Endothelial cell of umbilical vein (primary cell): ENCODE measurements around the gene ZNF599. TPM values are rescaled to one million over a fixed set of nuclear protein-coding genes. Genes with fewer than 3 reads are reported as not detected.

Source experiments
- BruUV-seq: library from RNA; stranded (reverse); fragments of 400-500 nt; replicated peaks from 2 replicates; lab custom pipeline; 2021; lab: Mats Ljungman, UMichigan
- CTCF ChIA-PET: fragments of 300-600, 350-600 bp; sonication (Branson Sonifier 250); formaldehyde crosslinking; loops from one replicate; lab custom pipeline; 2021; ENCODE audit warnings: antibody characterized with exemption, inconsistent platforms; lab: Charles Lee
- POLR2A ChIA-PET: fragments of 300-600, 350-600 bp; sonication (Branson Sonifier 250); formaldehyde crosslinking; loops from one replicate; lab custom pipeline; 2021; ENCODE audit warnings: antibody characterized with exemption, inconsistent platforms; lab: Charles Lee
- DNase-seq: peaks from one replicate; pipeline ENCODE4 v3.0.0-alpha.2; 2011; ENCODE audit warnings: low read depth, low spot score
- FAIRE-seq: peaks from 2 replicates; lab custom pipeline; 2011; peaks lifted over from hg19 to GRCh38; lab: Jason Lieb, UNC
- H2AFZ ChIP-seq: 2 replicates; pipeline ENCODE4 v1.6.0; 2012; ENCODE audit warnings: low read depth, low read length, control low read depth, inconsistent platforms
- H3K27ac ChIP-seq: 2 replicates; pipeline ENCODE4 v1.5.1; 2011; ENCODE audit warnings: low read depth, mild to moderate bottlenecking, control low read depth, low read length, moderate library complexity; ENCODE audit not compliant: insufficient read depth
- H3K27me3 ChIP-seq, 2 experiments: 2 replicates each; pipeline versions ENCODE4 v1.6.0 to v1.6.1; 2011; ENCODE audit warnings: low read length in 2 of 2, mixed read lengths in 1 of 2; ENCODE audit not compliant: control insufficient read depth in 2 of 2, insufficient read depth in 2 of 2
- H3K36me3 ChIP-seq, 2 experiments: 2 replicates in 1 of 2; 3 replicates in 1 of 2; pipeline ENCODE4 v1.5.1; 2011; ENCODE audit warnings: low read length in 2 of 2, mild to moderate bottlenecking in 1 of 2, moderate library complexity in 1 of 2; ENCODE audit not compliant: control insufficient read depth in 2 of 2, insufficient read depth in 2 of 2; ENCODE audit errors: extremely low read depth in 1 of 2
- H3K4me1 ChIP-seq: 3 replicates; pipeline ENCODE4 v1.5.1; 2011; ENCODE audit warnings: mild to moderate bottlenecking, low read length; ENCODE audit not compliant: control insufficient read depth, insufficient read depth; ENCODE audit errors: extremely low read depth
- H3K4me2 ChIP-seq: 2 replicates; pipeline ENCODE4 v1.6.1; 2011; ENCODE audit warnings: low read length, control low read depth, mixed read lengths; ENCODE audit not compliant: insufficient read depth
- H3K4me3 ChIP-seq, 3 experiments: fragments of 200-600 bp in 1 of 3; sonication (generic), shearing (Covaris generic) in 1 of 3; replicated peaks in 1 of 3; 2 replicates each; pipeline ENCODE4 v1.5.1; 2011 to 2016; ENCODE audit warnings: control low read depth in 3 of 3, low read length in 3 of 3, mild to moderate bottlenecking in 2 of 3, inconsistent platforms in 1 of 3, low read depth in 1 of 3, moderate library complexity in 1 of 3; ENCODE audit not compliant: insufficient read depth in 1 of 3
- H3K79me2 ChIP-seq: 2 replicates; pipeline ENCODE4 v1.6.0; 2012; ENCODE audit warnings: low read length, inconsistent platforms; ENCODE audit not compliant: control insufficient read depth, insufficient read depth
- H3K9ac ChIP-seq: replicated peaks from 2 replicates; pipeline ENCODE3; 2011; ENCODE audit warnings: low read length, control low read depth; ENCODE audit not compliant: insufficient read depth; ENCODE audit errors: extremely low read depth
- H3K9me1 ChIP-seq: replicated peaks from 3 replicates; pipeline ENCODE4 v1.6.0; 2011; ENCODE audit warnings: mild to moderate bottlenecking, low read length; ENCODE audit not compliant: control insufficient read depth, insufficient read depth; ENCODE audit errors: extremely low read depth
- H3K9me3 ChIP-seq: replicated peaks from 2 replicates; pipeline ENCODE4 v1.5.1; 2012; ENCODE audit warnings: low read length, inconsistent platforms; ENCODE audit not compliant: control insufficient read depth, insufficient read depth
- H4K20me1 ChIP-seq: replicated peaks from 2 replicates; pipeline ENCODE3; 2011; ENCODE audit warnings: mild to moderate bottlenecking, low read length; ENCODE audit not compliant: control insufficient read depth, insufficient read depth; ENCODE audit errors: extremely low read depth
- FOS ChIP-seq: IDR thresholded peaks from 2 replicates; pipeline ENCODE4 v1.6.1; 2011; ENCODE audit warnings: mild to moderate bottlenecking, low read length, moderate library complexity, borderline replicate concordance; ENCODE audit not compliant: insufficient read depth
- GATA2 ChIP-seq: IDR thresholded peaks from 2 replicates; pipeline ENCODE4 v1.7.0; 2011; ENCODE audit warnings: low read depth, mild to moderate bottlenecking, moderate library complexity, mixed read lengths, low read length; ENCODE audit not compliant: insufficient read length, insufficient read depth
- POLR2AphosphoS5 ChIP-seq: IDR thresholded peaks from 2 replicates; pipeline ENCODE4 v1.6.1; 2012; ENCODE audit warnings: low read depth, mild to moderate bottlenecking, control low read depth, low read length, moderate library complexity; ENCODE audit not compliant: insufficient read depth
- dilution Hi-C: fragments of 300-500 bp; cut with MboI; formaldehyde crosslinking; loops from one replicate; pipeline ENCODE4 v1.15.0; 2019; ENCODE audit warnings: low sequenced_read_pairs; ENCODE audit not compliant: extremely low pct_ligation_motif_present
- intact Hi-C: fragments of 100-400 bp; cut with micrococcal nuclease; formaldehyde crosslinking; loops from one replicate; pipeline ENCODE4 v1.10.0; 2022
- polyA plus RNA-seq, 4 experiments: library from polyadenylated mRNA; depleted of rRNA in 3 of 4; stranded (reverse) in 3 of 4; unstranded in 1 of 4; fragments of >200 nt; gene quantifications; 2 replicates each; pipeline versions ENCODE4 v1.2.1 to v1.2.3, GENCODE V29; 2011 to 2012; ENCODE audit warnings: missing spikeins in 1 of 4
- total RNA-seq: library from RNA; stranded (reverse); gene quantifications from 2 replicates; pipeline ENCODE4 v1.2.3, GENCODE V29; 2021
- TF ChIP-seq, protein P1 (sequence below), 2 donors: IDR thresholded peaks; 1 replicate in 1 of 2; 2 replicates in 1 of 2; pipeline ENCODE4 v1.5.1; 2011; ENCODE audit warnings: low read length in 2 of 2, mild to moderate bottlenecking in 2 of 2, moderate library complexity in 2 of 2, control low read depth in 1 of 2, inconsistent platforms in 1 of 2, low read depth in 1 of 2; ENCODE audit not compliant: insufficient read depth in 1 of 2; ENCODE audit errors: extremely low read depth in 1 of 2

ZNF599 gene
- total and polyA plus RNA-seq, 2 donors (not counting 3 experiments of a cell fraction or from before 2014, with no cell fraction given): 4.5 to 7.3 TPM

DNA sequence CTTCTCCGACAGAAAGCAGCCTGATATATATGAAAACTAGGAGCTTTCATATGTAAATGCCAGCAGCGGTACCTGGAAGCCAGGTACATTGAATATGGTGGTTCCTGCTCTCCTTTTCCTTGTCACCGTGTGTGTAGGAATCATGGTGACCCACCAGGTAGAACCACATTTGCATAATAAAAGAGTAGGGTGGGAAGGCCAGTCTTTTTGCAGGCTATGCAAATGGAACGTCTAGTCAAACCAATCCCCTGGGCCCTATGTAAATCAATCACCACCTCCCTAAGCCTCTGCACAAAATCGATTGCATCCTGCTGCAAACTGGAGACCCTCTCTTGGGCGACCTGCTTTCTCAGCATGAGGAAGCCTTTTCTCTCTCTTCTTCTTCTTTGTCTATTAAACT lies 61.1 kb downstream of the ZNF599 start:
- Histone ChIP-seq H3K9ac (no peak overlapping the region), H3K4me3 (no peak overlapping the region), H3K4me1 (no peaks in the 10 kb centered on the region), H3K79me2 (no peaks in the 10 kb centered on the region), H3K9me3 (peaks cover 5% of the 10 kb centered on the region), H3K36me3 (no peaks in the 10 kb centered on the region), H3K27ac (no peak overlapping the region), H4K20me1 (no peaks in the 10 kb centered on the region), H3K9me1 (no peaks in the 10 kb centered on the region), H3K4me2 (no peak overlapping the region), H3K27me3 (peaks cover 3% of the 10 kb centered on the region in 2 experiments), H2AFZ (no peak overlapping the region)
- DNase-seq: no peak
- no TSS peak for BruUV-seq
- intact Hi-C loops (loop anchor here (1.0 to 2.0 kb wide), 4 partner anchors 33 to 211 kb away; no protein-coding TSS in a partner anchor), dilution Hi-C loops (no loop called here)
- TF ChIP-seq GATA2: no peak
- no peak for TF ChIP-seq POLR2AphosphoS5
- TF ChIP-seq, protein P1, sequence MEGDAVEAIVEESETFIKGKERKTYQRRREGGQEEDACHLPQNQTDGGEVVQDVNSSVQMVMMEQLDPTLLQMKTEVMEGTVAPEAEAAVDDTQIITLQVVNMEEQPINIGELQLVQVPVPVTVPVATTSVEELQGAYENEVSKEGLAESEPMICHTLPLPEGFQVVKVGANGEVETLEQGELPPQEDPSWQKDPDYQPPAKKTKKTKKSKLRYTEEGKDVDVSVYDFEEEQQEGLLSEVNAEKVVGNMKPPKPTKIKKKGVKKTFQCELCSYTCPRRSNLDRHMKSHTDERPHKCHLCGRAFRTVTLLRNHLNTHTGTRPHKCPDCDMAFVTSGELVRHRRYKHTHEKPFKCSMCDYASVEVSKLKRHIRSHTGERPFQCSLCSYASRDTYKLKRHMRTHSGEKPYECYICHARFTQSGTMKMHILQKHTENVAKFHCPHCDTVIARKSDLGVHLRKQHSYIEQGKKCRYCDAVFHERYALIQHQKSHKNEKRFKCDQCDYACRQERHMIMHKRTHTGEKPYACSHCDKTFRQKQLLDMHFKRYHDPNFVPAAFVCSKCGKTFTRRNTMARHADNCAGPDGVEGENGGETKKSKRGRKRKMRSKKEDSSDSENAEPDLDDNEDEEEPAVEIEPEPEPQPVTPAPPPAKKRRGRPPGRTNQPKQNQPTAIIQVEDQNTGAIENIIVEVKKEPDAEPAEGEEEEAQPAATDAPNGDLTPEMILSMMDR (IDR thresholded peaks at IDR 0.05; ENCODE audit: extremely low read depth in 1 of 2, insufficient read depth in 1 of 2, low read depth in 1 of 2, low read length in 2 of 2): no peak
- no peak for TF ChIP-seq FOS
- FAIRE-seq: no peak
- CTCF ChIA-PET: interaction anchor here (0.8 to 5.8 kb wide), 6 partner anchors 9 to 155 kb away, joined by 3 to 87 read pairs (median 4); no protein-coding TSS in a partner anchor
- POLR2A ChIA-PET: no interaction called here

Other genes with a start within 250 kb of the ZNF599 start
- 0.12 and 0.49 TPM in 2 replicates for gene SCGB2B2, start 96.1 kb downstream of the ZNF599 start, total RNA-seq
- 0.07 and 0.11 TPM in 2 replicates for gene SCGB2B2, start 96.1 kb downstream of the ZNF599 start, polyA plus RNA-seq
- 13.2 and 15.6 TPM in 2 replicates for gene ZNF302, start 95.5 kb downstream of the ZNF599 start, total RNA-seq
- 7.2 and 8.1 TPM in 2 replicates for gene ZNF302, start 95.5 kb downstream of the ZNF599 start, polyA plus RNA-seq
- 5.0 and 5.1 TPM in 2 replicates for gene ZNF181, start 39.0 kb downstream of the ZNF599 start, total RNA-seq
- gene ZNF181, start 39.0 kb downstream of the ZNF599 start, polyA plus RNA-seq: 4.1 and 4.7 TPM in 2 replicates
- 3.6 and 4.7 TPM in 2 replicates for gene ZNF30, start 153.7 kb upstream of the ZNF599 start, total RNA-seq
- gene ZNF30, start 153.7 kb upstream of the ZNF599 start, polyA plus RNA-seq: 1.2 and 1.3 TPM in 2 replicates
- gene ZNF792, start 191.0 kb upstream of the ZNF599 start, total RNA-seq: 19.6 and 19.8 TPM in 2 replicates
- 10.9 and 11.3 TPM in 2 replicates for gene ZNF792, start 191.0 kb upstream of the ZNF599 start, polyA plus RNA-seq
- 130 and 139 TPM in 2 replicates for gene GRAMD1A, start 227.1 kb upstream of the ZNF599 start, total RNA-seq
- 127 and 162 TPM in 2 replicates for gene GRAMD1A, start 227.1 kb upstream of the ZNF599 start, polyA plus RNA-seq